Measurements from ENCODE around the gene GNE. TPM values are rescaled to one million over a fixed set of nuclear protein-coding genes. Genes with fewer than 3 reads are reported as not detected.

The GNE gene
- total RNA-seq, 4 donors from 2014 or later = 5.1 to 16.8 (median 13.7) TPM

- 84 to 93% methylated on average over 3 of the region's 3 CpGs for WGBS, 2 donors
- H3K4me3 ChIP-seq (ENCODE audit: low read depth, poor library complexity, severe bottlenecking) = no peak overlapping the region
- intact Hi-C loops (cut with DNase I; ENCODE audit: low total_unique reads) = no loop called here
- no peak for DNase-seq (ENCODE audit: low spot score in 2 of 2)
- TF ChIP-seq POLR2A (IDR thresholded peaks at IDR 0.05) (no peak), CTCF (IDR thresholded peaks at IDR 0.05) (no peak)
Measured at GRCh38 chr9:36174731-36175130, 83.5 kb downstream of the GNE start.

- intact Hi-C loops (cut with DNase I; ENCODE audit: low total_unique reads) = no loop called here
- 82 to 91% methylated on average over 7 of the region's 7 CpGs for WGBS, 2 donors
- no peak for DNase-seq (ENCODE audit: low spot score in 2 of 2)
- no peak overlapping the region for H3K4me3 ChIP-seq (ENCODE audit: low read depth, poor library complexity, severe bottlenecking)
- TF ChIP-seq CTCF (IDR thresholded peaks at IDR 0.05) (no peak), POLR2A (IDR thresholded peaks at IDR 0.05) (no peak)
Measured at GRCh38 chr9:36174271-36174670, 84.0 kb downstream of the GNE start.

GRCh38 chr9:36173861-36174260, 84.4 kb downstream of the GNE start:
- TF ChIP-seq POLR2A (IDR thresholded peaks at IDR 0.05) (no peak), CTCF (IDR thresholded peaks at IDR 0.05) (no peak)
- WGBS, 2 donors = 92 to 94% methylated on average over 2 of the region's 2 CpGs
- intact Hi-C loops (cut with DNase I; ENCODE audit: low total_unique reads) = no loop called here
- DNase-seq (ENCODE audit: low spot score in 2 of 2) = no peak
- H3K4me3 ChIP-seq (ENCODE audit: low read depth, poor library complexity, severe bottlenecking) = no peak overlapping the region

GRCh38 chr9:36170531-36170930, 87.7 kb downstream of the GNE start:
- no peak for DNase-seq (ENCODE audit: low spot score in 2 of 2)
- no peak overlapping the region for H3K4me3 ChIP-seq (ENCODE audit: low read depth, poor library complexity, severe bottlenecking)
- 94 to 95% methylated on average over 12 to 13 of the region's 13 CpGs for WGBS, 2 donors
- TF ChIP-seq POLR2A (IDR thresholded peaks at IDR 0.05) (no peak), CTCF (IDR thresholded peaks at IDR 0.05) (no peak)
- intact Hi-C loops (cut with DNase I; ENCODE audit: low total_unique reads) = no loop called here

- intact Hi-C loops (cut with DNase I; ENCODE audit: low total_unique reads) = loop anchor here (5.0 to 10.0 kb wide), 2 partner anchors 65 to 162 kb away; no protein-coding TSS in a partner anchor
- TF ChIP-seq POLR2A (IDR thresholded peaks at IDR 0.05) (no peak), CTCF (IDR thresholded peaks at IDR 0.05) (no peak)
- no peak for DNase-seq (ENCODE audit: low spot score in 2 of 2)
- 92 to 93% methylated on average over 17 of the region's 17 CpGs for WGBS, 2 donors
- H3K4me3 ChIP-seq (ENCODE audit: low read depth, poor library complexity, severe bottlenecking) = no peak overlapping the region
Measured at GRCh38 chr9:36169708-36170107, 88.5 kb downstream of the GNE start.

- no peak for TF ChIP-seq CTCF (IDR thresholded peaks at IDR 0.05)
- TF ChIP-seq POLR2A (IDR thresholded peaks at IDR 0.05) = no peak
- no peak within 1 kb of the TSS for H3K4me3 ChIP-seq (ENCODE audit: low read depth, poor library complexity, severe bottlenecking)
- 92 to 94% methylated on average over 6 of the region's 6 CpGs for WGBS, 2 donors
- intact Hi-C loops (cut with DNase I; ENCODE audit: low total_unique reads) = loop anchor here (5.0 to 10.0 kb wide), 2 partner anchors 64 to 162 kb away; no protein-coding TSS in a partner anchor
- no peak for DNase-seq (ENCODE audit: low spot score in 2 of 2)
Measured at GRCh38 chr9:36169166-36169565, 89.1 kb downstream of the GNE start, which contains the start of gene CCIN. CCIN (plus strand) TSS chr9:36169388; CDS start chr9:36169503, 115 bp downstream.

Data from lower leg skin (tissue), 4 donors.